Measurements from ENCODE around the gene MYH6. TPM values are rescaled to one million over a fixed set of nuclear protein-coding genes. Genes with fewer than 3 reads are reported as not detected.
A peak's percentile ranks its signal among the peaks of the same experiment; 100 is the strongest.

MYH6 gene
- total RNA-seq, 1 donor from 2014 or later: not detected

GRCh38 chr14:23439107-23439835 is 31.2 kb upstream of the MYH6 start:
- H3K9me3 Mint-ChIP-seq (ENCODE audit: low read depth): no peaks in the 10 kb centered on the region
- no peak for TF ChIP-seq CTCF (IDR thresholded peaks at IDR 0.05)
- no peak overlapping the region for H3K27ac Mint-ChIP-seq (ENCODE audit: unreplicated experiment)
- H3K4me1 Mint-ChIP-seq (ENCODE audit: low read depth): no peaks in the 10 kb centered on the region
- peaks cover 36% of the 10 kb centered on the region for H3K27me3 Mint-ChIP-seq (ENCODE audit: low read depth)
- peak; percentile 35 for DNase-seq (ENCODE audit: low spot score)
- H3K4me3 Mint-ChIP-seq (ENCODE audit: unreplicated experiment): no peak overlapping the region
- H3K36me3 Mint-ChIP-seq (ENCODE audit: low read depth): no peaks in the 10 kb centered on the region

DNA sequence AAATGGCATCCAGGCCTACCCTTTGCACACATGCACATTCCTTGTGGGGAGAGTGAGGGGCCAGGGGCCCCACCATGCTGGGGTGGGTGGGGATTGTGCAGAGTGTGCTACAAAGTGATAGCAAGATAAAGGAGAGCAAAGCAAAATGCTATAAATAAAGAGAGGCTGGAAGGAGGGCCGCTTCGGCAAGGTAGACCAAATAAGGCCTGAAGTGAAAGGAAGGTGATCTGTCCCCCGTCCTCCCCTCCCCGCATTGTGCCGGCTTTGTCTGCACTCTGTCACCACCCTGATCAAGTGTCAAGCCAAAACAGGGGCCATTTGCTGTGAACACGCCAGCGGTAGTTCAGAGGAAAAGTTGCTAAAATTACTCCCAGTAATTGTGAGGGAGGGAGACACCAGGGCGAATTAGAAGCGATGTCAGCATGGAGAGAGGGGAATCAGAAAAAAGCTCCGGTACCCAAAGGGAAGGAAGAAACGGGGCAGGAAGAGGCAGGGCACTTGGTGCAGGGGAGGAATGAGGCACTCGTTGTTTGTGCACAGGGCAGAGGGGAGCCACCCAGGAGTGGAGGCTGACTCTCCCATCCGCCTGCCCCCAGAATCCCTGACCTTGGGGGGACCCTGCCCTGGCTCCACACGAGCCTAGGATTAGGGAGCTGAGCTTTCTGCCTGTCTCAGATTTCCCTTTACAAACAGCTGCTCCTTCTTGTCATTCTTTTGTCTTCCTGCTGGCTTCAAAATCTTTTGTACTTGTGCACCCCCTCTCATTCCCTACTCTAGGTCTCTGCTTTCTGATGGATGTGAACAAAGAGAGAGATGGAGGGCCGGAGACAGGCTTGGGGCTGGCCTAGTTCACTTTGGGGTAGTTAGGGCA is 30.3 kb upstream of the MYH6 start:
- DNase-seq (ENCODE audit: low spot score): peak; percentile 36
- Mint-ChIP-seq H3K36me3 (ENCODE audit: low read depth) (no peaks in the 10 kb centered on the region), H3K9me3 (ENCODE audit: low read depth) (no peaks in the 10 kb centered on the region), H3K27me3 (ENCODE audit: low read depth) (peaks cover 34% of the 10 kb centered on the region), H3K4me1 (ENCODE audit: low read depth) (no peaks in the 10 kb centered on the region), H3K27ac (ENCODE audit: unreplicated experiment) (no peak overlapping the region), H3K4me3 (ENCODE audit: unreplicated experiment) (no peak overlapping the region)
- no peak for TF ChIP-seq CTCF (IDR thresholded peaks at IDR 0.05)

- peak; percentile 37 for DNase-seq (ENCODE audit: low spot score)
- no peak overlapping the region for H3K27ac Mint-ChIP-seq (ENCODE audit: unreplicated experiment)
- H3K36me3 Mint-ChIP-seq (ENCODE audit: low read depth): no peaks in the 10 kb centered on the region
- H3K27me3 Mint-ChIP-seq (ENCODE audit: low read depth): peaks cover 32% of the 10 kb centered on the region
- H3K9me3 Mint-ChIP-seq (ENCODE audit: low read depth): no peaks in the 10 kb centered on the region
- H3K4me1 Mint-ChIP-seq (ENCODE audit: low read depth): no peaks in the 10 kb centered on the region
- no peak overlapping the region for H3K4me3 Mint-ChIP-seq (ENCODE audit: unreplicated experiment)
- TF ChIP-seq CTCF (IDR thresholded peaks at IDR 0.05): no peak
Measured at GRCh38 chr14:23437133-23438100, 29.3 kb upstream of the MYH6 start.

GRCh38 chr14:23436327-23437132 is 28.5 kb upstream of the MYH6 start:
- Mint-ChIP-seq H3K4me1 (ENCODE audit: low read depth) (no peaks in the 10 kb centered on the region), H3K4me3 (ENCODE audit: unreplicated experiment) (no peak overlapping the region), H3K36me3 (ENCODE audit: low read depth) (no peaks in the 10 kb centered on the region), H3K9me3 (ENCODE audit: low read depth) (no peaks in the 10 kb centered on the region), H3K27ac (ENCODE audit: unreplicated experiment) (no peak overlapping the region), H3K27me3 (ENCODE audit: low read depth) (peaks cover 34% of the 10 kb centered on the region)
- no peak for TF ChIP-seq CTCF (IDR thresholded peaks at IDR 0.05)
- peak; percentile 42 for DNase-seq (ENCODE audit: low spot score)
